Fibroblast of villous mesenchyme (primary cell): Measurements from ENCODE around the gene CFDP1. TPM values are rescaled to one million over a fixed set of nuclear protein-coding genes. Genes with fewer than 3 reads are reported as not detected.

Source experiments
- DNase-seq: peaks from one replicate; pipeline ENCODE4 v3.0.0-alpha.2; 2010; ENCODE audit warnings: low read depth
- H3K4me3 ChIP-seq: 2 replicates; pipeline ENCODE4 v1.5.1; 2011; ENCODE audit warnings: low read depth, mild to moderate bottlenecking, low read length
- total RNA-seq: library from RNA; depleted of rRNA; stranded (reverse); fragments of >200 nt; gene quantifications from 2 replicates; pipeline ENCODE4 v1.2.3, GENCODE V29; 2012
- TF ChIP-seq, protein P1 (sequence below): IDR thresholded peaks from 2 replicates; pipeline ENCODE4 v1.5.1; 2012; ENCODE audit warnings: low read depth, mild to moderate bottlenecking, low read length; ENCODE audit not compliant: insufficient read depth

CFDP1 gene
- total RNA-seq, 1 donor: 39.7 TPM

GRCh38 chr16:75260851-75261589 lies 172.3 kb downstream of the CFDP1 start:
- no peak overlapping the region for H3K4me3 ChIP-seq
- no peak for DNase-seq
- TF ChIP-seq, protein P1, sequence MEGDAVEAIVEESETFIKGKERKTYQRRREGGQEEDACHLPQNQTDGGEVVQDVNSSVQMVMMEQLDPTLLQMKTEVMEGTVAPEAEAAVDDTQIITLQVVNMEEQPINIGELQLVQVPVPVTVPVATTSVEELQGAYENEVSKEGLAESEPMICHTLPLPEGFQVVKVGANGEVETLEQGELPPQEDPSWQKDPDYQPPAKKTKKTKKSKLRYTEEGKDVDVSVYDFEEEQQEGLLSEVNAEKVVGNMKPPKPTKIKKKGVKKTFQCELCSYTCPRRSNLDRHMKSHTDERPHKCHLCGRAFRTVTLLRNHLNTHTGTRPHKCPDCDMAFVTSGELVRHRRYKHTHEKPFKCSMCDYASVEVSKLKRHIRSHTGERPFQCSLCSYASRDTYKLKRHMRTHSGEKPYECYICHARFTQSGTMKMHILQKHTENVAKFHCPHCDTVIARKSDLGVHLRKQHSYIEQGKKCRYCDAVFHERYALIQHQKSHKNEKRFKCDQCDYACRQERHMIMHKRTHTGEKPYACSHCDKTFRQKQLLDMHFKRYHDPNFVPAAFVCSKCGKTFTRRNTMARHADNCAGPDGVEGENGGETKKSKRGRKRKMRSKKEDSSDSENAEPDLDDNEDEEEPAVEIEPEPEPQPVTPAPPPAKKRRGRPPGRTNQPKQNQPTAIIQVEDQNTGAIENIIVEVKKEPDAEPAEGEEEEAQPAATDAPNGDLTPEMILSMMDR: no peak

DNA sequence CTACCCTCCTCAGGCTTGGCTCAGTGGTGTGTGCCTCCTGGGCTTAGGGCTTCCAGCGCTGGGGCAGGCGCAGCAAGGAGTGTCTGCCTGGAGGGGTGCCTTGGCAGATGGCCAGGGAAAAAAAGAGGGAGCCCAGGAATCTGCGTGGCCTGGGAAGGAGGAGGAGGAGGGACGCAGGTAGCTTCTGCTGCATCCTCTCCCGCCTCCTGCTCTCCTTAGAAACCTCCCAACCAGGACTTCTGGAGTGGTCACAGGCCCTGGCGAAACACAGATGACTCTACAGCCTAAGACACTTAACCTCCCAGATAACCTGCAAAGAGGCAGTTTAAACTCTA lies 174.5 kb downstream of the CFDP1 start:
- TF ChIP-seq, protein P1: no peak
- no peak for DNase-seq
- H3K4me3 ChIP-seq: no peak overlapping the region

DNA sequence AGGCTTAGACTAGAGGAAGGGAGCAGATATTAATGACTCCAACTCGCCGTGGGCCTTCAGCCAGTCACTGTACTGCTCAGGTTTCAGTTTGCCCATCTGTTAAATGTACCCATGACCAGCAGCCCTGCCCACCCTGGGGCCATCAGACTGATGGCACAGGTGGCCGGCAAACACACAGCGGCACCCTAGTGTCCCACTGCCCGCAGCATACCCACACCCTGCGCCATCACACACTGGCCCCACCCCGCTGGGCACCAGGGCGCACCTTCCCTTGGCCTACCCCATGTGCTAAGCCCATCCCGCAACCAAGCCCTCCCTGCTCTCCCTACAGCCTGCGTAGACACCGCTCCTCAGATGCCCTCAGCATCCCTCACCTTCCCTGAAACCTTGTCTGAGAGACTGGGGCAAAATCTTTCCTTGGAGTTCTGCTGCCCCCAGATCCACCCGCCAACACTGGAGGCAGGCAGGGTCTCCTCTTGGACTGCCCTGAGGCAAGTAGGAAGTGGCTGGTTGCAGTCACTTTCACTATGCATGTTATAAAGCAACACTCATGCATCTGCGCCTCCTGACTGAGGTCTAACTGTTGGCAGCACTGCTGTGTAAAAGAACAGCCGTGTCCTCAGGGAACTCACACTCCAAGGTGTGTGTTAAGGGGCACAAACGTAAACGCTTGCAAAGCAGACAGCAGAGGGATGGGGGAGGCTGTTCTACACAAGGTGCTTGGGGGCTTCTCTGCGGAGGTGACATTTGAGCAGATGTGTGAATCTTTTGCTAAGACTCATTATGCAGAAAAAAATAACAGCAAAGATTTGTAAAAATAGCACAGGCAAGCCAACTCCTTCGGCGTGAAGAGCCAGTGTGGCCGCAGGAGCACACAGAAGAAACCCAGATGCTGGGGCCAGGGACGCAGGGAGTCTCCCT lies 175.2 kb downstream of the CFDP1 start:
- TF ChIP-seq, protein P1: no peak
- H3K4me3 ChIP-seq: no peak overlapping the region
- DNase-seq: no peak

- peak overlapping the region; percentile 12 for H3K4me3 ChIP-seq
- DNase-seq: peak; percentile 84
- TF ChIP-seq, protein P1: no peak
These were observed 176.5 kb downstream of the CFDP1 start for GRCh38 chr16:75256696-75257343.

- TF ChIP-seq, protein P1: no peak
- DNase-seq: no peak
- peak overlapping the region; percentile 4 for H3K4me3 ChIP-seq
These were observed 177.2 kb downstream of the CFDP1 start for GRCh38 chr16:75256059-75256571.

DNA sequence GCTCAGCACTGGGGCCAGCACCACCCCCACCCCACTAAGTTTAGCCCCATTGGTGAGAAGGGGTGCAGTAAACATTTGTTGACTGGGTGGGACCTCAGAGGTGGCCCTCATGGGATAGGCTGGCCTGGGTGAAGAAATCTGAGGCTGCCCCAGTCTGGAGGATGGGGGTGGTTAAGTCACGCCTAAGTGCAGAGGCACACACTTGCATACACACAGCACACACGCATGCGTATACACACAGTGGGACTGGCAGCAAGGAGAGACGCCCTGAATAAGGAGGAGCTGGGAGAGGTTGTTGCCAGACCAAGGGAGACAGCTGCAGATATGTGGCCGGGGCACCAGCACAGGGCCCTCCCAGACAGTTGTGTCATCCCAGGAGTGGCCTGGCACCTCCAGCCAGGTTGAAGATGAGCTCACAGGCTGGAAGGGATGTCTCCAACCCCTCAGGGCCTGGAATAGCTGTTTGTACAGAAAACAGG lies 178.9 kb downstream of the CFDP1 start:
- TF ChIP-seq, protein P1: no peak
- DNase-seq: peak; percentile 97
- H3K4me3 ChIP-seq: no peak overlapping the region
